Measurements from ENCODE around the gene NUMBL. TPM values are rescaled to one million over a fixed set of nuclear protein-coding genes. Genes with fewer than 3 reads are reported as not detected.

Gene NUMBL
- total and polyA plus RNA-seq, 2 of the 8 experiments (the other 6 are each of a cell fraction or from before 2014, with no cell fraction given) = 13.5 to 24.8 TPM

DNA sequence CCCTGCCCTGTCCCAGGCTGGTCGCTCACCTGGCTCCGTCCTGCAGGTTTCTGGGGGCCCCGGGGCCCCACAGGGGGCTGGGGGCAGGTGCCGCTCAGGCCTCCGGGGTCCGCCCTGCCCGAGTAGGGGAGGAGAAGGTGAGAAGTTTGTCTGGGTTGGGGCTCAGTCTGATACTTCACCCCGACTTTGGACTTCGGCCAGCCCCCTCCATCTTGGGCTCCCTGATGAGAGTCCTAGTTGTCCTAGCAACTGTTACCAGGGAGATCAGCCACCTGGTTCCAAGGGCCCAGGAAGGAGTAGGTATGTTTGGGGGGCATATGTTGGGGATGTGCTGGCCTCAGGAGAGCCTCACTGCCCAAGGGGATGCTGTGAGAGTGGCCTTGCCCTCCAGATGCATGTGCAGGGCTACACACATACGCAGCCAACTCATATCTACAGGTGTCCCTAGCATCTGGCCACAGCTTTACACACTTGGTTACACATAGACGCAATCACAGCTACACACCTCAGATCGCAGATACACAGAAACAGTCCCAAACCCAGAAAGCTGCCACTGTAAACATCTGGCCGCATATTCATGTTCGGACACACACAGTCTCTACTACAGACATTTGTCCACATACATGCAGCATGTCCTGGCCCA, 3.4 kb downstream of the NUMBL start:
- peaks cover 4 to 26% (median 8%) of the 10 kb centered on the region in 4 experiments; a peak in 5 of 8 replicates for H3K36me3 ChIP-seq (ENCODE audit: control insufficient read depth in 2 of 4, insufficient read depth in 4 of 4, low read length in 3 of 4)
- 91% methylated on average over 10 of the region's 14 CpGs; no CpG with 5 or more reads in 1 of the 2 experiments for WGBS, 2 experiments (ENCODE audit: extremely low coverage in 1 of 2, insufficient coverage in 1 of 2, insufficient read length in 1 of 2, insufficient replicate concordance in 2 of 2, low coverage in 1 of 2, low lambda C conversion rate in 2 of 2, missing lambda C conversion rate in 1 of 2)
- POLR2A ChIA-PET (ENCODE audit: partially characterized antibody) = no interaction called here

More for the DNA sequence above, 3.4 kb downstream of the NUMBL start:
- Histone ChIP-seq H3K4ac (replicated peaks; ENCODE audit: insufficient read length, low read depth, low read length) (no peak overlapping the region), H3K4me1 (replicated peaks in 1 of 4; ENCODE audit: control insufficient read depth in 3 of 4, insufficient read depth in 4 of 4, low read length in 3 of 4) (peaks cover 0 to 22% (median 13%) of the 10 kb centered on the region in 4 experiments; a peak in 6 of 7 replicates), H4K20me1 (replicated peaks in 1 of 2; ENCODE audit: control insufficient read depth in 1 of 2, insufficient read depth in 2 of 2, low read length in 2 of 2) (peaks cover 6 to 21% of the 10 kb centered on the region in 2 experiments), H3K4me2 (ENCODE audit: insufficient read depth in 1 of 2, low read depth in 2 of 2, low read length in 2 of 2) (no peak overlapping the region), H2BK5ac (ENCODE audit: low read depth, low read length) (no peak overlapping the region), H3K23ac (ENCODE audit: insufficient read length) (no peak overlapping the region), H2BK20ac (ENCODE audit: low read length) (no peak overlapping the region), H2AK5ac (ENCODE audit: low read depth, low read length) (no peak overlapping the region), H3K4me3 (ENCODE audit: extremely low read depth in 1 of 4, insufficient read depth in 2 of 4, low read depth in 3 of 4, low read length in 4 of 4) (no peak overlapping the region), H3K56ac (replicated peaks; ENCODE audit: insufficient read length, low read depth, low read length) (no peak overlapping the region), H4K5ac (ENCODE audit: insufficient read length, low read depth, low read length) (no peak overlapping the region), H4K91ac (replicated peaks; ENCODE audit: insufficient read length, low read length) (no peak overlapping the region), H2BK15ac (ENCODE audit: low read length) (no peak overlapping the region), H3K23me2 (ENCODE audit: low read depth, low read length) (peaks cover 16% of the 10 kb centered on the region), H2BK12ac (ENCODE audit: low read depth, low read length) (no peak overlapping the region), H4K8ac (ENCODE audit: extremely low read depth, insufficient read depth, low read length) (no peak overlapping the region), H3K9ac (replicated peaks in 1 of 4; ENCODE audit: extremely low read depth in 1 of 4, low read depth in 3 of 4, low read length in 3 of 4) (peak overlapping the region in 1 of 4 experiments; percentile 24; a peak in 1 of 7 replicates), H3K18ac (ENCODE audit: extremely low read depth, low read length) (no peak overlapping the region), H2AFZ (ENCODE audit: low read length) (no peak overlapping the region), H3K27me3 (replicated peaks in 1 of 4; ENCODE audit: control insufficient read depth in 3 of 4, extremely low read depth in 1 of 4, insufficient read depth in 3 of 4, low read length in 3 of 4) (no peaks in the 10 kb centered on the region), H3K9me3 (ENCODE audit: insufficient read depth in 2 of 2, low read depth in 1 of 2, low read length in 1 of 2) (no peaks in the 10 kb centered on the region), H3K79me1 (ENCODE audit: low read depth, low read length) (peaks cover 12% of the 10 kb centered on the region), H3K79me2 (ENCODE audit: control insufficient read depth in 1 of 2, insufficient read depth in 2 of 2, low read length in 2 of 2) (peaks cover 0 to 21% of the 10 kb centered on the region in 2 experiments; a peak in 3 of 4 replicates), H2BK120ac (replicated peaks; ENCODE audit: low read depth, low read length) (no peak overlapping the region), H3K14ac (ENCODE audit: insufficient read length) (no peak overlapping the region), H3K27ac (ENCODE audit: low read depth, low read length) (peak overlapping the region; percentile 36; the same call in 1 of the 2 replicates)
- CTCF ChIA-PET (ENCODE audit: partially characterized antibody) = interaction anchor here (1.6 to 1.7 kb wide), 2 partner anchors 16 to 24 kb away, joined by 5 to 6 read pairs; no protein-coding TSS in a partner anchor
- FAIRE-seq (no peak), DNase-seq (ENCODE audit: low read depth in 1 of 2, low spot score in 2 of 2) (no peak)
- no peak for TF ChIP-seq ZNF274 (IDR thresholded peaks at IDR 0.05; ENCODE audit: borderline replicate concordance, extremely low read depth, low read length)
- no peak for TF ChIP-seq TEAD4 (IDR thresholded peaks at IDR 0.05; ENCODE audit: low read depth, low read length)
- no peak for TF ChIP-seq TCF12 (IDR thresholded peaks at IDR 0.05; ENCODE audit: low read depth, low read length)
- no peak for TF ChIP-seq ATF3 (IDR thresholded peaks at IDR 0.05; ENCODE audit: insufficient read depth, low read depth, low read length)
- no peak for TF ChIP-seq JUND (IDR thresholded peaks at IDR 0.05; ENCODE audit: low read length)
- TF ChIP-seq KDM4A (IDR thresholded peaks at IDR 0.05; ENCODE audit: low read depth, low read length, severe bottlenecking) = no peak
- TF ChIP-seq POLR2AphosphoS5 (IDR thresholded peaks at IDR 0.05; ENCODE audit: low read depth, low read length) = no peak
- TF ChIP-seq SRF (IDR thresholded peaks at IDR 0.05; ENCODE audit: low read depth, low read length) = no peak
- TF ChIP-seq POLR2A (IDR thresholded peaks at IDR 0.05; ENCODE audit: control extremely low read depth in 1 of 2, low read depth in 2 of 2, low read length in 2 of 2) = no peak
- no peak for TF ChIP-seq JUN (IDR thresholded peaks at IDR 0.05; ENCODE audit: low read depth, low read length)
